ENCODE data around the gene TP53INP2. TPM values are rescaled to one million over a fixed set of nuclear protein-coding genes. Genes with fewer than 3 reads are reported as not detected.
"Not testable (repeated sequence)": the region's sequence is repeated elsewhere in the genome, so short reads cannot be mapped to it uniquely, and the experiment has no call there.

Gene TP53INP2
- total RNA-seq, 1 donor from 2014 or later, result 1.0 TPM

DNA sequence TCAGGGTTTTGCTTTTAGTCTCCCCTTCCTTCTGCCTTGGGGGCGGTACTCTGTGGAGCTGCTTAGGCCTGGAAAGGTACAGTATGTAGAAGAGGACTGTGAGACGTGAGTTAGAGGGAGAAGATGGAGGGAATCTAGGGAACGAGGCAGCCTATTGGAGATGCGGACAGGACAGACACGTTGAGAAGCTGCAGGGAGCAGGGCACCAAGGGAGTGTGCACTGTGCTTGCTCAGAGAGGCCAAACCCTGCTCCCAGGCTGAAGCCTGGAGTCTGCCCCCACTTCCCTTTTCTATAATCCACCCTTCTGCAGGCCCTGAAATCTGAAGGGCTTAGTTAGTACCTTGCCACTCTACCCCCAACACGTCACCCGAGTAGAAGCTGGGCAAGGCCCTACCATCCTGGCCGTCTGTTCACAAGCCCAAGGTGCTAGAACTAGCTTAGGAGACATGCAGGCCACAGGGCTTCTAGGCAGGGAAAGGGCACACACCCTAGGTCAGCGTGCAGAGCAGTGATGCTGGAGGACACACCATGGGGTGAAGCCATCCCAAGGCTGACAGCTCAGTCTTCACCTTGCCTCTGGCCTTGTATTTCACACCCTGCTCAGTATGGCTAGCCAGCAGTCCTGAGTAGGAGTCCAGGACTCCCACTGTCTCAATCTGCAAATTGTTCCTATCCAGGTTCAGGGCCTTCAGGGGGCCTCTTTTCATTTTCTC lies 6.9 kb downstream of the TP53INP2 start:
- Histone ChIP-seq H3K9me3 (ENCODE audit: control insufficient read depth in 3 of 3, low read length in 3 of 3) (no peaks in the 10 kb centered on the region), H3K27ac (ENCODE audit: low read depth, low read length) (no peak overlapping the region), H3K4me3 (ENCODE audit: low read length in 3 of 3) (peak overlapping the region in 1 of 3 donors; percentile 70), H3K9ac (ENCODE audit: low read depth in 1 of 3, low read length in 3 of 3) (peak overlapping the region in 2 of 3 donors; percentile 74 to 85), H3K36me3 (ENCODE audit: control insufficient read depth in 3 of 3, insufficient read depth in 3 of 3, low read length in 3 of 3) (peaks cover 0 to 31% (median 30%) of the 10 kb centered on the region in 3 donors), H3K4me1 (ENCODE audit: control insufficient read depth in 3 of 3, insufficient read depth in 3 of 3, low read length in 3 of 3) (peaks cover 21 to 59% (median 37%) of the 10 kb centered on the region in 3 donors), H3K27me3 (ENCODE audit: control insufficient read depth in 3 of 3, insufficient read depth in 3 of 3, low read length in 3 of 3) (no peaks in the 10 kb centered on the region)

DNA sequence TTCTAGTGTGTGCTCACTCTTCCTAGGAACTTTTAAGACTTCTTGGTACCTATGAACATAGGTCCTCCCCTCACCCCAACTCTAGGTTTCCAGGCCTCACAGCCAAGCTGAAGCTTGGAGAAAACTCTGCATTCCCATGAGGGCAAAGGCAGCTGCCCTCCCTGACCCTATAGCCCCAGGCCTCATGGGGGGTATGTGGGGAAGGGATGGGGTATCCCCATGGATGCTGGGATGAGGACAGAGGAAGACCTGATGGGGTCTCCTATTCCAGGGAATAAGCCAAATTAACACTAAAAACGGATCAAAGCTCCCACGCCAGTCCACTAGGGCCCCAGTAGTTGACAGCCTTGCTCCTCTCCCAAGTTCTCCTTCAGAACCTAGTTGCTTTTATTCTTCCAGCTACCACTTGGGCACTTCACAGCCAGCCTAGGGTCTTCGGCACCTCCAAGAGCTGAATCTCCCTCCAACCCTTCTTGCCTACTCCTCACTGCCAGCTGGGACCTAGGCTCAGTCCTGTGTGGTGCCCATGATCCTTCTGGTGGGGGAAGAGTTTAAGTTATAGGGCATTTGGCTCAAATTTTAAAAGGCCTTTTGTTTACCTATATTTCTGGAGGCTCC lies 7.8 kb downstream of the TP53INP2 start:
- peaks cover 0 to 33% (median 31%) of the 10 kb centered on the region in 3 donors for H3K36me3 ChIP-seq (ENCODE audit: control insufficient read depth in 3 of 3, insufficient read depth in 3 of 3, low read length in 3 of 3)

DNA sequence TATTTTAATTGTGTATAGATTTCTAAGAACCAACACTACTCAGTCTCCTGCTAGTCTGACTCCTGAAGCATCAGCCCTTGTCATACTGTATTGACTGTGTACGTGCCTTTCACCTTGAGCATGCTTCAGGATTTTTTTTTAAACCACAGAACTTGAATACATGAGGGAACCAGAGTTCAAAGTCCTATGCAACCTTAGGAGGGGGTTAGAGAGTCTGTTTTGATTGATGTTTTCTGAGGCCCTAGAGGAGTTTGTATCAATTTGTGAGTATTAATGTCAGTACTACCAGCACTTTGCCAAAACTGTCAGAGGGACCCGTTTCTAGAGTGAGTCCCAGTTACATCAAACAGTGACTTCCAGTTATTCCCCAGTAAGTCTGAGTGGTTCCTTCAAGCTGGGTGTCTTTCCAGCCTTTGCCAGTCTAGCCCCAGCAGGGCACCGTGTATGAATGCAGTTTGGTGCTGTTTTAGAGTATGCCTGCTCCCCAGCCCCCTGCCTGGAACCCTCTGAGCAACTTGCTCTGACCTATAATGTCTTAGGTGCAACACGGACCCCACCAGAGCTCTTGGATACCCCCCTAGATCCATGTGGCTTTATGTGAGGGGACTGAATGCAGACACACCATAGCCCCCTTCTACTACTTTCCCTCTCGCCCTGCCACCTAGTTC lies 8.5 kb downstream of the TP53INP2 start:
- peaks cover 0 to 33% (median 31%) of the 10 kb centered on the region in 3 donors for H3K36me3 ChIP-seq (ENCODE audit: control insufficient read depth in 3 of 3, insufficient read depth in 3 of 3, low read length in 3 of 3)
- peaks cover 8 to 43% (median 21%) of the 10 kb centered on the region in 3 donors for H3K4me1 ChIP-seq (ENCODE audit: control insufficient read depth in 3 of 3, insufficient read depth in 3 of 3, low read length in 3 of 3)
- H3K27me3 ChIP-seq (ENCODE audit: control insufficient read depth in 3 of 3, insufficient read depth in 3 of 3, low read length in 3 of 3), result no peaks in the 10 kb centered on the region
- H3K9me3 ChIP-seq (ENCODE audit: control insufficient read depth in 3 of 3, low read length in 3 of 3), result no peaks in the 10 kb centered on the region
- no peak overlapping the region for H3K4me3 ChIP-seq (ENCODE audit: low read length in 3 of 3)
- H3K27ac ChIP-seq (ENCODE audit: low read depth, low read length), result no peak overlapping the region
- H3K9ac ChIP-seq (ENCODE audit: low read depth in 1 of 3, low read length in 3 of 3), result no peak overlapping the region

More for the DNA sequence above, 7.8 kb downstream of the TP53INP2 start:
- no peaks in the 10 kb centered on the region for H3K9me3 ChIP-seq (ENCODE audit: control insufficient read depth in 3 of 3, low read length in 3 of 3)
- no peak overlapping the region for H3K4me3 ChIP-seq (ENCODE audit: low read length in 3 of 3)
- H3K9ac ChIP-seq (ENCODE audit: low read depth in 1 of 3, low read length in 3 of 3), result peak overlapping the region in 1 of 3 donors; percentile 85
- peaks cover 12 to 50% (median 28%) of the 10 kb centered on the region in 3 donors for H3K4me1 ChIP-seq (ENCODE audit: control insufficient read depth in 3 of 3, insufficient read depth in 3 of 3, low read length in 3 of 3)
- no peaks in the 10 kb centered on the region for H3K27me3 ChIP-seq (ENCODE audit: control insufficient read depth in 3 of 3, insufficient read depth in 3 of 3, low read length in 3 of 3)
- no peak overlapping the region for H3K27ac ChIP-seq (ENCODE audit: low read depth, low read length)

DNA sequence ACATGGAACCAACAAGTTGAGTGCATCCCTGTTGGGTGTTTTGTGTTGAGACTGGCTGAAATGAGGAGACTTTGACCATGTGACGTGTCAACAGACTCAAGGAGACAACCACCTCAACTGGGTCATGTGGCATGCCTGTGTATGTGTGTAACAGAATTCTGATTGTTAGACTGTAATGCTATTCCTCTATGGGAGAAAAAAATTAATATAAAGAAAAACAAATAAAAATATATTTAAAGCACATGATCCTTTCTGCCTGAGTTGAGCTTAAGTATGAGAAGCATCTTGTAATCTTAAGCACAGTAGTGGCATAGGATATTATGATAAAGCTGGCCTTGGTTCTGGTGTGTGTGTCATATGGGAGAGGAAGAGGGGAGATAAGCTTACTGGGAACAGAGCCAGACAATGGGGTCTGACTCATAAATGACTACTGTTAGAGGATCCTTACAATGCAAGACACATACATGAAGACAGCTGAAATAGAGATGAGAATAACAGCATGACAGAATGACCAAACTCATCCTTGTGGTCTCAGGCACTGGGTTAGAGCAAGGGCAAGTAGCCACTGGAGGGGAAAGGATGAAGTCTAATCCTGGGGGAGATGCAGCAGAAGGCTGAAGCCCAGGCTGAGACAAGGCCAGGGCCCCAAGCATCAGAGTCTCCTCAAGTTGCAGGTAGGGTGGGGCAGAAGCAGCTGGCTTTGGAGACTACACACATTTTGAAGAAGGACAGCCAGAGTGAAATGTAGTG lies 9.2 kb downstream of the TP53INP2 start:
- H3K4me3 ChIP-seq (ENCODE audit: low read length in 3 of 3), result no peak overlapping the region
- no peak overlapping the region for H3K9ac ChIP-seq (ENCODE audit: low read depth in 1 of 3, low read length in 3 of 3)
- H3K4me1 ChIP-seq (ENCODE audit: control insufficient read depth in 3 of 3, insufficient read depth in 3 of 3, low read length in 3 of 3), result peaks cover 8 to 38% (median 18%) of the 10 kb centered on the region in 3 donors
- H3K27me3 ChIP-seq (ENCODE audit: control insufficient read depth in 3 of 3, insufficient read depth in 3 of 3, low read length in 3 of 3), result no peaks in the 10 kb centered on the region
- H3K27ac ChIP-seq (ENCODE audit: low read depth, low read length), result no peak overlapping the region
- H3K9me3 ChIP-seq (ENCODE audit: control insufficient read depth in 3 of 3, low read length in 3 of 3), result no peaks in the 10 kb centered on the region
- H3K36me3 ChIP-seq (ENCODE audit: control insufficient read depth in 3 of 3, insufficient read depth in 3 of 3, low read length in 3 of 3), result peaks cover 0 to 35% (median 31%) of the 10 kb centered on the region in 3 donors

DNA sequence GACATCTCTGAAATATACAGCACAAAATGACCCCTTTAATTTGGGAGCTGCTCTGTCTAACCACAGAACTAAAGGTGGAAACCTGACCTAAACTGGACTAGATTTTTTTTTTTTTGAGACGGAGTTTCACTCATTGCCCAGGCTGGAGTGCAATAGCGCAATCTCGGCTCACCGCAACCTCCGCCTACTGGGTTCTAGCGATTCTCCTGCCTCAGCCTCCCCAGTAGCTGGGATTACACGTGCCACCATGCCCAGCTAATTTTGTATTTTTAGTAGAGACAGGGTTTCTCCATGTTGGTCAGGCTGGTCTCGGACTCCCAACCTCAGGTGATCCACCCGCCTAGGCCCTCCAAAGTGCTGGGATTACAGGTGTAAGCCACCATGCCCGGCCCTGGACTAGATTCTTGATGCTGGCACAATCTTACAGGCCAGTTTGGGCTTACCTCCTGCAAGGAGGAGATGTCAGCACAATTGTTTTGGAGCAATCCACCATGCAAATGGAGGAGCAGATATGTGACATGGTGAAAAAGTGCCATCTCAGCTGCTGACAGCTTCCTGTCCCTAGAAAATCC lies 9.9 kb downstream of the TP53INP2 start:
- H3K9ac ChIP-seq (ENCODE audit: low read depth in 1 of 3, low read length in 3 of 3); H3K27me3 ChIP-seq (ENCODE audit: control insufficient read depth in 3 of 3, insufficient read depth in 3 of 3, low read length in 3 of 3); H3K4me3 ChIP-seq (ENCODE audit: low read length in 3 of 3); H3K27ac ChIP-seq (ENCODE audit: low read depth, low read length); H3K9me3 ChIP-seq (ENCODE audit: control insufficient read depth in 3 of 3, low read length in 3 of 3): not testable (repeated sequence)
- Histone ChIP-seq H3K4me1 (ENCODE audit: control insufficient read depth in 3 of 3, insufficient read depth in 3 of 3, low read length in 3 of 3) (peaks cover 8 to 33% (median 18%) of the 10 kb centered on the region in 3 donors), H3K36me3 (ENCODE audit: control insufficient read depth in 3 of 3, insufficient read depth in 3 of 3, low read length in 3 of 3) (peaks cover 0 to 35% (median 31%) of the 10 kb centered on the region in 3 donors)

DNA sequence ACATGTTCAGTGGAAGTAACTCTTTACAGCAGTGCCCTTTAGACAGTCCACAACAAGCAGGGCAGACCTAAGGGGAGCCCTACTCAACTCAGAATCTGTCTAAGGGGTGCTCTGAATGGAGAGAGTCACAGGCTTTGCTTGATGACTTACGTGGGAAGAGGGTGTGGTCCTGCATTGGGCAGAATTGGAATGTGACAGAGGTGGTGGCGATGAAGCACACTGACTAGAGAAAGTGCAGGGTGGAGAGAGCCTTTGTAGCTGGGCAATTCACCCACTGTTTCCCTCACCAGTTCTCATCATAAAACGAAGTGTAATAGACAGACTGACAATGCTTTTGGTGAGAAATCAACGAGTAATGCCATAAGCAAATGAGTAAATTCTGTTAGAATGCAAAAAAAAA lies 11.2 kb downstream of the TP53INP2 start:
- Histone ChIP-seq H3K9me3 (ENCODE audit: control insufficient read depth in 3 of 3, low read length in 3 of 3) (no peaks in the 10 kb centered on the region), H3K27ac (ENCODE audit: low read depth, low read length) (no peak overlapping the region), H3K9ac (ENCODE audit: low read depth in 1 of 3, low read length in 3 of 3) (no peak overlapping the region), H3K4me3 (ENCODE audit: low read length in 3 of 3) (no peak overlapping the region), H3K4me1 (ENCODE audit: control insufficient read depth in 3 of 3, insufficient read depth in 3 of 3, low read length in 3 of 3) (peaks cover 4 to 26% (median 14%) of the 10 kb centered on the region in 3 donors), H3K27me3 (ENCODE audit: control insufficient read depth in 3 of 3, insufficient read depth in 3 of 3, low read length in 3 of 3) (no peaks in the 10 kb centered on the region), H3K36me3 (ENCODE audit: control insufficient read depth in 3 of 3, insufficient read depth in 3 of 3, low read length in 3 of 3) (peaks cover 0 to 35% (median 31%) of the 10 kb centered on the region in 3 donors)

DNA sequence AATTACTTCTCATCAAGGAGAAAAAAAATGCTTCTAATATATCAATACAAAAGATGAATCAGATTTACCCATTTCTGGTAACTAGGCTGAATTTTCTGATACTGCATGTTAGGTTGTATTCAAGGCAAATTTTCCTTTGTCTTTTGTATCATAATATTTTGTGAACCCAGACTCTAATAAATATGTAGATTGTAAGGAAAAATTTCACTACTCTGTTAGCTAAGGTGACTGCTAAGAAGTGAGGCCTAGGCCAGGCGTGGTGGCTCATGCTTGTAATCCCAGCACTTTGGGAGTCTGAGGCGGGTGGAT lies 12.7 kb downstream of the TP53INP2 start:
- no peak overlapping the region for H3K27ac ChIP-seq (ENCODE audit: low read depth, low read length)
- no peaks in the 10 kb centered on the region for H3K27me3 ChIP-seq (ENCODE audit: control insufficient read depth in 3 of 3, insufficient read depth in 3 of 3, low read length in 3 of 3)
- H3K4me3 ChIP-seq (ENCODE audit: low read length in 3 of 3), result no peak overlapping the region
- no peak overlapping the region for H3K9ac ChIP-seq (ENCODE audit: low read depth in 1 of 3, low read length in 3 of 3)
- H3K4me1 ChIP-seq (ENCODE audit: control insufficient read depth in 3 of 3, insufficient read depth in 3 of 3, low read length in 3 of 3), result peaks cover 0 to 17% (median 5%) of the 10 kb centered on the region in 3 donors
- peaks cover 0 to 29% (median 17%) of the 10 kb centered on the region in 3 donors for H3K36me3 ChIP-seq (ENCODE audit: control insufficient read depth in 3 of 3, insufficient read depth in 3 of 3, low read length in 3 of 3)
- H3K9me3 ChIP-seq (ENCODE audit: control insufficient read depth in 3 of 3, low read length in 3 of 3), result no peaks in the 10 kb centered on the region

DNA sequence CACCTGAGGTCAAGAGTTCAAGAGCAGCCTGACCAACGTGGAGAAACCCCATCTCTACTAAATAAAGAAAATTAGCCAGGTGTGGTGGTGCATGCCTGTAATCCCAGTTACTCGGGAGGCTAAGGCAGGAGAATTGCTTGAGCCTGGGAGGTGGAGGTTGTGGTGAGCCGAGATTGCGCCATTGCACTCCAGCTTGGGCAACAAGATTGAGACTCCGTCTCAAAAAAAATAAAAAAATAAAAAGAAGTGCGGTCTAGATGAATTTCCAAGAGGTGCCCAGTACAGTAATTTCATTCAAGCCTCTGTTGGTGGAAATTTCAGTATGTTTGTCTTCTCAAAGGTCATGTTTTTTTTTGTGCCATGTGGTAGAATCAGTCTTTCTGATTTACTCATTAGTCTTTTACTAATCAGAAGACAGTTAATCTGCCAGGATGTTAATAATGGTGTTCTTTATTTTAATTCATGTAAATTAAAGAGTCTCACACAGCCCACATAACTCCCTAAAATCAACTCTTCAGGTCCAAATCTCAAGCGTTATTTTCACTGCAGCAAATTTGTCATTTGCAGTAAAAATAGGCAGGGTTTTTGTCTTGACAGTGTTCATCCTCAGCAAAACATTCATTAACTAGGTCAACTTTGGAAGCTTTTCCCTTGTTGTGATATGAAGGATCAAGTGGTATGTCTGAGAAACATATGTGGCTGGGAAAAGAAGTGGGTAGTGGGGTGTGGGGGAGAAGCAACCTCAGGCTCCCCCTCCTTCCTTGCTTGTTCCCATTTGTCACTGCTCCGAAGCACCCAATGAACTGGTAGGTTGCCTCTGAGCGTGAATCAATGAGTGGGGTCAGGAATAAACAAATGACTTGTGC lies 13.3 kb downstream of the TP53INP2 start:
- Histone ChIP-seq H3K4me1 (ENCODE audit: control insufficient read depth in 3 of 3, insufficient read depth in 3 of 3, low read length in 3 of 3) (peaks cover 0 to 17% (median 5%) of the 10 kb centered on the region in 3 donors), H3K27ac (ENCODE audit: low read depth, low read length) (no peak overlapping the region), H3K9ac (ENCODE audit: low read depth in 1 of 3, low read length in 3 of 3) (no peak overlapping the region), H3K27me3 (ENCODE audit: control insufficient read depth in 3 of 3, insufficient read depth in 3 of 3, low read length in 3 of 3) (no peaks in the 10 kb centered on the region), H3K9me3 (ENCODE audit: control insufficient read depth in 3 of 3, low read length in 3 of 3) (no peaks in the 10 kb centered on the region), H3K4me3 (ENCODE audit: low read length in 3 of 3) (no peak overlapping the region), H3K36me3 (ENCODE audit: control insufficient read depth in 3 of 3, insufficient read depth in 3 of 3, low read length in 3 of 3) (peaks cover 0 to 27% (median 14%) of the 10 kb centered on the region in 3 donors)
